ENCODE measurements around the gene UNC93B1. TPM values are rescaled to one million over a fixed set of nuclear protein-coding genes. Genes with fewer than 3 reads are reported as not detected.
A peak's percentile ranks its signal among the peaks of the same experiment; 100 is the strongest.
"Not testable (repeated sequence)": the region's sequence is repeated elsewhere in the genome, so short reads cannot be mapped to it uniquely, and the experiment has no call there.

UNC93B1 gene
- total and polyA plus RNA-seq, 7 experiments from 2014 or later, result 4.3 to 76.3 (median 12.7) TPM

DNA sequence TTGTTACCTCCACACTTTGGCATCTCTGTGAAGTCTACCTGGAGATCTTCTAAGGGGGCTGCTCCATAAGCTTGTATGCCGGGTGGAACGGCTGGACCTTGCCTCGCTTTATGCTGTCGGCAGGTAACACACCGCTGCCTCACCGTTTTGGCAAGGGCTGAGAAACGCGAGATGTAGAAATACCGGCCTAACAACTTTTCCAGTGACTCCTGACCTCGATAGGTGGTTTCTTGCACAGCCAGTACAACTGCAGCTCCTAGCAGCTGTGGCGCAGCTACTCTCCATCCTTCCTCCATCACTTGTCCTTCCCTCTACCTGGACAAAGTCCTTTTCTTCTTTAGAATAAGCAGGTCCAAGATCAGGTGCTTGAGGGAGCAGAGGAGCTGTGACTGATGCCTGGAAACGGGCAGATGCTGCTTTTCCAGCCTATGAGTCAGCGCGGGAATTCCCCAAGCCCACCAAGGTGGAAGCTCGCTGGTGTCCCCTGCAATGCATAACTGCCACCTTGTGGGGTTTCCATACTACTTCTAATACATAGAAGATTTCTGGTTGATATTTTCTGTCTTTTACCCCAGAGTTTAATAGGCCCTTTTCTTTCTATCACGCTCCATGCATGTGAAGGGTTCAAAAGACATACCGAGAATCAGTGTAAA is 25.0 kb downstream of the UNC93B1 start:
- H3K27me3 ChIP-seq (ENCODE audit: control insufficient read depth in 2 of 2, insufficient read depth in 2 of 2, low read length in 2 of 2); H3K9me3 ChIP-seq (ENCODE audit: control insufficient read depth in 2 of 3, low read length in 3 of 3); H3K36me3 ChIP-seq (ENCODE audit: control insufficient read depth in 2 of 3, insufficient read depth in 3 of 3, low read length in 3 of 3); H3K4me1 Mint-ChIP-seq; CTCF ChIA-PET; H3K27ac Mint-ChIP-seq; H3K4me3 ChIP-seq (ENCODE audit: low read length); H3K4me3 Mint-ChIP-seq; POLR2A ChIA-PET; DNase-seq; H3K4me1 ChIP-seq (ENCODE audit: control insufficient read depth in 2 of 2, insufficient read depth in 2 of 2, low read length in 2 of 2); ATAC-seq; intact Hi-C loops (cut with micrococcal nuclease); H3K27ac ChIP-seq (ENCODE audit: low read depth, low read length); H3K9me3 Mint-ChIP-seq; H3K36me3 Mint-ChIP-seq: not testable (repeated sequence)
- peaks cover 3 to 12% (median 6%) of the 10 kb centered on the region in 5 donors for H3K27me3 Mint-ChIP-seq

DNA sequence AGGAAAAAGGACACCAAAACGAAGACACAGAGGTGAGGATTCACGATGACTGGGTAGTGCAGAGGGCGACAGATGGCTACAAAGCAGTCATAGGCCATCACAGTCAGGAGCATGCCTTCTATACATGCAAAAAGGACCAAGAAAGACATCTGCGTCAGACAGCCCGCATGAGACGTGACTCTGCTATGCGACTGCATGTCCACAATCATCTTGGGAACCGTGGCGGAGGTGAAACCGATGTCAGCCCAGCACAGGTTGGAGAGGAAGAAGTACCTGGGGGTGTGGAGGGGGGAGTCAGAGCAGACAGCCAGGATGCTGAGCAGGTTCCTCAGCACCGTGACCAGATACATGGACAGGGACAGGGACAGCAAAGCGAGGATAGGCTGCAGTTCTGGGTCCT is 29.2 kb downstream of the UNC93B1 start:
- H3K9me3 ChIP-seq (ENCODE audit: control insufficient read depth in 2 of 3, low read length in 3 of 3); ATAC-seq; H3K4me1 Mint-ChIP-seq; H3K36me3 ChIP-seq (ENCODE audit: control insufficient read depth in 2 of 3, insufficient read depth in 3 of 3, low read length in 3 of 3); H3K27me3 ChIP-seq (ENCODE audit: control insufficient read depth in 2 of 2, insufficient read depth in 2 of 2, low read length in 2 of 2); H3K4me3 Mint-ChIP-seq; H3K4me3 ChIP-seq (ENCODE audit: low read length); H3K4me1 ChIP-seq (ENCODE audit: control insufficient read depth in 2 of 2, insufficient read depth in 2 of 2, low read length in 2 of 2); H3K9me3 Mint-ChIP-seq; H3K36me3 Mint-ChIP-seq; POLR2A ChIA-PET; H3K27ac ChIP-seq (ENCODE audit: low read depth, low read length); intact Hi-C loops (cut with micrococcal nuclease); H3K27ac Mint-ChIP-seq; DNase-seq; CTCF ChIA-PET: not testable (repeated sequence)
- peaks cover 4 to 19% (median 7%) of the 10 kb centered on the region in 5 donors for H3K27me3 Mint-ChIP-seq

DNA sequence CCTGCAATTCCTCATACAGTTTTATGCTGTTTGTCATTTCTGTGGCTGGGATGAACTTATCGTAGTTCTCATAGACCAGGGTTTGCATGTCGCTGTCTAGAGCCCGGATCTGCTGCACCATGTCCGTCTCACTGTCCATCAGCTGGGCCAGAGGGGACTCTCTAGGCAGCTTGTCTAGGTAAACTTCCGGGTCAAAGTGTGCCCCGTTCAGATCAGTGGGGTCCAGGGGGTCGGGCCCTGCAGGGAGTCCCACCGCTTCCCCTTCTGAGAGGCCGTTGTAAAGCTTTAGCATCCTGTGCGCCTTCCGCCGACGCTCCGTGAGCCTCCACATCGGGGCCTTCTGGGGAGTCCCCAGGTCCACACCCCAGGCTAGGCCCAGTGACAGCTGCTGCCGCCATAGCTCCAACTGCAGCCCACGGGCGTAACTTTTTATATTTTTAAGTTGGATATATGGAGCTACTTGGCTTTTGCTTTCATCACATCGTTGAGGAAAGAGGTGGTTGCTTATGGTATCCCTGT is 38.0 kb downstream of the UNC93B1 start:
- H3K4me3 Mint-ChIP-seq, CTCF ChIA-PET: not testable (repeated sequence)

GRCh38 chr11:67964746-67965145 is 39.2 kb downstream of the UNC93B1 start:
- H3K9me3 Mint-ChIP-seq, result peaks cover 0 to 16% (median 5%) of the 10 kb centered on the region in 11 donors
- H3K36me3 ChIP-seq (ENCODE audit: control insufficient read depth in 2 of 3, insufficient read depth in 3 of 3, low read length in 3 of 3); ATAC-seq; H3K4me3 Mint-ChIP-seq; H3K27ac Mint-ChIP-seq; intact Hi-C loops (cut with micrococcal nuclease); DNase-seq; CTCF ChIA-PET; H3K36me3 Mint-ChIP-seq; H3K4me1 Mint-ChIP-seq; H3K27ac ChIP-seq (ENCODE audit: low read depth, low read length); POLR2A ChIA-PET; H3K4me3 ChIP-seq (ENCODE audit: low read length); H3K9me3 ChIP-seq (ENCODE audit: control insufficient read depth in 2 of 3, low read length in 3 of 3); H3K4me1 ChIP-seq (ENCODE audit: control insufficient read depth in 2 of 2, insufficient read depth in 2 of 2, low read length in 2 of 2); H3K27me3 ChIP-seq (ENCODE audit: control insufficient read depth in 2 of 2, insufficient read depth in 2 of 2, low read length in 2 of 2): not testable (repeated sequence)
- peaks cover 6 to 26% (median 7%) of the 10 kb centered on the region in 5 donors for H3K27me3 Mint-ChIP-seq

More for the DNA sequence above, 38.0 kb downstream of the UNC93B1 start:
- Mint-ChIP-seq H3K9me3 (peaks cover 0 to 16% (median 5%) of the 10 kb centered on the region in 11 donors), H3K27me3 (peaks cover 5 to 19% (median 7%) of the 10 kb centered on the region in 5 donors)
- H3K36me3 ChIP-seq (ENCODE audit: control insufficient read depth in 2 of 3, insufficient read depth in 3 of 3, low read length in 3 of 3); H3K4me1 Mint-ChIP-seq; H3K27ac ChIP-seq (ENCODE audit: low read depth, low read length); H3K9me3 ChIP-seq (ENCODE audit: control insufficient read depth in 2 of 3, low read length in 3 of 3); H3K4me1 ChIP-seq (ENCODE audit: control insufficient read depth in 2 of 2, insufficient read depth in 2 of 2, low read length in 2 of 2); H3K27ac Mint-ChIP-seq; ATAC-seq; DNase-seq; intact Hi-C loops (cut with micrococcal nuclease); POLR2A ChIA-PET; H3K4me3 ChIP-seq (ENCODE audit: low read length); H3K27me3 ChIP-seq (ENCODE audit: control insufficient read depth in 2 of 2, insufficient read depth in 2 of 2, low read length in 2 of 2); H3K36me3 Mint-ChIP-seq: not testable (repeated sequence)

- H3K9me3 ChIP-seq (ENCODE audit: control insufficient read depth in 2 of 3, low read length in 3 of 3); H3K27ac Mint-ChIP-seq; H3K4me1 Mint-ChIP-seq; ATAC-seq; H3K36me3 Mint-ChIP-seq; H3K4me1 ChIP-seq (ENCODE audit: control insufficient read depth in 2 of 2, insufficient read depth in 2 of 2, low read length in 2 of 2); intact Hi-C loops (cut with micrococcal nuclease); POLR2A ChIA-PET; H3K4me3 ChIP-seq (ENCODE audit: low read length); DNase-seq; H3K36me3 ChIP-seq (ENCODE audit: control insufficient read depth in 2 of 3, insufficient read depth in 3 of 3, low read length in 3 of 3); CTCF ChIA-PET; H3K27ac ChIP-seq (ENCODE audit: low read depth, low read length); H3K4me3 Mint-ChIP-seq; H3K27me3 ChIP-seq (ENCODE audit: control insufficient read depth in 2 of 2, insufficient read depth in 2 of 2, low read length in 2 of 2): not testable (repeated sequence)
- Mint-ChIP-seq H3K27me3 (peaks cover 6 to 30% (median 10%) of the 10 kb centered on the region in 5 donors), H3K9me3 (peaks cover 0 to 16% (median 5%) of the 10 kb centered on the region in 11 donors)
Observed at GRCh38 chr11:67963879-67964278, 40.0 kb downstream of the UNC93B1 start.

DNA sequence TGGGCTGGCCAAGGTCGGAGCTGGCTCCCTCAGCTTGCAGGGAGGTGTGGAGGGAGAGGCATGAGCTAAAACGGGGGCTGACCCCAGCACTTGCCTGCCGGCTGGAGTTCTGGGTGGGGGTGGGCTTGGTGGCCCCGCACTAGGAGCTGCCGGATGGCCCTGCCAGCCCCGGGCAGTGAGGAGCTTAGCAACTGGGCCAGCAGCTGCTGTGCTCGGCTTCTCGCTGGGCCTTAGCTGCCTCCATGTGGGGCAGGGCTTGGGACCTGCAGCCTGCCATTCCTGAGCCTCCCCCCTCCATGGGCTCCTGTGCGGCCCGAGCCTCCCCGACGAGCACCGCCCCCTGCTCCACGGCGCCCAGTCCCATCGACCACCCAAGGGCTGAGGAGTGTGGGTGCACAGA is 40.7 kb downstream of the UNC93B1 start:
- CTCF ChIA-PET, result not testable (repeated sequence)

GRCh38 chr11:67956236-67956635 is 47.7 kb downstream of the UNC93B1 start:
- ATAC-seq; H3K36me3 Mint-ChIP-seq; H3K27ac ChIP-seq (ENCODE audit: low read depth, low read length); DNase-seq; H3K27me3 ChIP-seq (ENCODE audit: control insufficient read depth in 2 of 2, insufficient read depth in 2 of 2, low read length in 2 of 2); H3K36me3 ChIP-seq (ENCODE audit: control insufficient read depth in 2 of 3, insufficient read depth in 3 of 3, low read length in 3 of 3); H3K4me1 Mint-ChIP-seq; H3K9me3 ChIP-seq (ENCODE audit: control insufficient read depth in 2 of 3, low read length in 3 of 3); H3K9me3 Mint-ChIP-seq; H3K4me3 ChIP-seq (ENCODE audit: low read length); H3K4me1 ChIP-seq (ENCODE audit: control insufficient read depth in 2 of 2, insufficient read depth in 2 of 2, low read length in 2 of 2): not testable (repeated sequence)
- POLR2A ChIA-PET, result interaction anchor here (0.6 to 0.8 kb wide), 2 partner anchors 375 to 533 kb away, joined by 3 to 7 read pairs; no protein-coding TSS in a partner anchor
- H3K4me3 Mint-ChIP-seq, result peak overlapping the region; percentile 44 to 93 (median 82)
- H3K27ac Mint-ChIP-seq, result peak overlapping the region in 2 of 9 donors; percentile 21 to 76
- intact Hi-C loops (cut with micrococcal nuclease), result loop anchor here (5.0 to 10.0 kb wide), 2 partner anchors 101 to 109 kb away; no protein-coding TSS in a partner anchor
- CTCF ChIA-PET, result interaction anchor here (0.8 to 1.1 kb wide), 2 partner anchors 72 to 342 kb away, joined by 5 read pairs; no protein-coding TSS in a partner anchor
- H3K27me3 Mint-ChIP-seq, result peaks cover 12 to 64% (median 20%) of the 10 kb centered on the region in 5 donors

More for the DNA sequence above, 40.7 kb downstream of the UNC93B1 start:
- Mint-ChIP-seq H3K27me3 (peaks cover 6 to 35% (median 13%) of the 10 kb centered on the region in 5 donors), H3K9me3 (peaks cover 0 to 16% (median 5%) of the 10 kb centered on the region in 11 donors)
- intact Hi-C loops (cut with micrococcal nuclease); H3K4me3 ChIP-seq (ENCODE audit: low read length); H3K4me1 Mint-ChIP-seq; DNase-seq; H3K4me1 ChIP-seq (ENCODE audit: control insufficient read depth in 2 of 2, insufficient read depth in 2 of 2, low read length in 2 of 2); H3K36me3 ChIP-seq (ENCODE audit: control insufficient read depth in 2 of 3, insufficient read depth in 3 of 3, low read length in 3 of 3); H3K27ac ChIP-seq (ENCODE audit: low read depth, low read length); H3K36me3 Mint-ChIP-seq; ATAC-seq; H3K9me3 ChIP-seq (ENCODE audit: control insufficient read depth in 2 of 3, low read length in 3 of 3); H3K27me3 ChIP-seq (ENCODE audit: control insufficient read depth in 2 of 2, insufficient read depth in 2 of 2, low read length in 2 of 2); POLR2A ChIA-PET; H3K4me3 Mint-ChIP-seq; H3K27ac Mint-ChIP-seq: not testable (repeated sequence)
